Subcutaneous adipose tissue (tissue), 4 donors: ENCODE data around the gene PKMYT1. TPM values are rescaled to one million over a fixed set of nuclear protein-coding genes. Genes with fewer than 3 reads are reported as not detected.

Source experiments
- CTCF ChIP-seq: fragments of 450-650 bp; IDR thresholded peaks from one replicate; pipeline ENCODE4 v1.5.1; 2016; ENCODE audit warnings: low read depth, mild to moderate bottlenecking, control low read depth, antibody characterized with exemption, moderate library complexity
- total RNA-seq, 4 donors: library from RNA; depleted of rRNA; stranded (reverse); fragments of >200 nt; gene quantifications; one replicate each; pipeline ENCODE4 v1.1.0, GENCODE V29; 2016

PKMYT1 gene
- total RNA-seq, 4 donors from 2014 or later: 1.5 to 2.0 (median 1.8) TPM; not detected in 1

GRCh38 chr16:2976201-2976600, 4.0 kb downstream of the PKMYT1 start:
- TF ChIP-seq CTCF: no peak

GRCh38 chr16:2975161-2975795, 5.0 kb downstream of the PKMYT1 start:
- TF ChIP-seq CTCF: no peak

GRCh38 chr16:2974319-2975056, 5.8 kb downstream of the PKMYT1 start:
- TF ChIP-seq CTCF: no peak

GRCh38 chr16:2973605-2974318, 6.5 kb downstream of the PKMYT1 start:
- TF ChIP-seq CTCF: no peak

- no peak for TF ChIP-seq CTCF
Measured at GRCh38 chr16:2973093-2973492, 7.2 kb downstream of the PKMYT1 start.

- TF ChIP-seq CTCF: no peak
Measured at GRCh38 chr16:2971985-2972784, 8.1 kb downstream of the PKMYT1 start.
